Lung (tissue), 12 donors: ENCODE measurements around the gene MAPKAPK3. TPM values are rescaled to one million over a fixed set of nuclear protein-coding genes. Genes with fewer than 3 reads are reported as not detected.

Experiments used
- ATAC-seq: fragments of 200-7000 bp; cut with Tn5 transposase; one replicate; pipeline ENCODE4 v1.9.1; 2020; ENCODE audit warnings: moderate number of reproducible peaks; ENCODE audit not compliant: insufficient read depth, low FRiP score
- DNase-seq, 3 donors: peaks; one replicate each; pipeline ENCODE4 v3.0.0-alpha.2; 2013 to 2017
- H3K27ac ChIP-seq, 2 donors: one replicate each; pipeline ENCODE4 v1.5.1; 2013; ENCODE audit warnings: mild to moderate bottlenecking in 2 of 2, moderate library complexity in 2 of 2, control low read depth in 1 of 2, inconsistent platforms in 1 of 2, low read depth in 1 of 2, low read length in 1 of 2
- H3K27me3 ChIP-seq, 3 donors: one replicate each; pipeline ENCODE4 v1.5.1; 2013; ENCODE audit warnings: low read length in 2 of 3; ENCODE audit not compliant: control insufficient read depth in 3 of 3, insufficient read depth in 3 of 3
- H3K36me3 ChIP-seq, 4 donors: one replicate each; pipeline ENCODE4 v1.5.1; 2013; ENCODE audit warnings: low read length in 4 of 4, mild to moderate bottlenecking in 1 of 4, moderate library complexity in 1 of 4; ENCODE audit not compliant: control insufficient read depth in 4 of 4, insufficient read depth in 4 of 4
- H3K4me1 ChIP-seq, 5 donors: one replicate each; pipeline ENCODE4 v1.5.1; 2013; ENCODE audit warnings: low read length in 5 of 5, mild to moderate bottlenecking in 2 of 5, moderate library complexity in 1 of 5; ENCODE audit not compliant: control insufficient read depth in 5 of 5, insufficient read depth in 5 of 5
- H3K4me3 ChIP-seq: one replicate; pipeline ENCODE4 v1.5.1; 2013; ENCODE audit warnings: mild to moderate bottlenecking, control low read depth, moderate library complexity
- H3K9ac ChIP-seq, 2 donors: one replicate each; pipeline ENCODE4 v1.5.1; 2013; ENCODE audit warnings: low read length in 2 of 2, control low read depth in 1 of 2; ENCODE audit not compliant: insufficient read depth in 1 of 2
- H3K9me3 ChIP-seq, 4 donors: one replicate each; pipeline ENCODE4 v1.5.1; 2013; ENCODE audit warnings: low read length in 3 of 4, mild to moderate bottlenecking in 1 of 4, moderate library complexity in 1 of 4; ENCODE audit not compliant: control insufficient read depth in 4 of 4, insufficient read depth in 3 of 4
- CTCF ChIP-seq: IDR thresholded peaks from 2 replicates; pipeline ENCODE4 v1.5.1; 2012; ENCODE audit warnings: mild to moderate bottlenecking; ENCODE audit errors: control extremely low read depth, extremely low read depth
- WGBS, 2 donors: extraction: QIAGEN DNeasy Blood & Tissue Kit; methylation state at CpG; one replicate each; pipeline ENCODE4 v1.1.7; 2013; 5-methylcytosine and 5-hydroxymethylcytosine counted together
- polyA plus RNA-seq, 2 donors: library from polyadenylated mRNA; stranded (reverse); fragments of 200-250 nt; gene quantifications; one replicate each; pipeline ENCODE4 v1.2.1, GENCODE V29; 2013
- total RNA-seq, 2 donors: library from RNA; depleted of rRNA in 1 of 2; stranded (reverse); fragments of >200 nt in 1 of 2; gene quantifications; one replicate each; pipeline ENCODE4 v1.2.1, GENCODE V29; 2014 to 2021
- donor health status: control.
- donor health status: control.
- donor health status: Bipolar disorder and iron deficiency.
- donor health status: healthy.
- donor health status: DM: yes; HTN: yes; CAD: no.

The MAPKAPK3 gene
- total and polyA plus RNA-seq, 4 donors, result 23.6 to 96.1 (median 71.4) TPM

- no peak overlapping the region for H3K4me3 ChIP-seq
- H3K9me3 ChIP-seq, result no peaks in the 10 kb centered on the region
- peak overlapping the region in 1 of 2 donors; percentile 4 for H3K27ac ChIP-seq
- no peak overlapping the region for H3K9ac ChIP-seq
- ATAC-seq (no peak), DNase-seq (peak in 2 of 3 donors; percentile 26 to 55)
- WGBS, 2 donors, result 77 to 78% methylated on average over 3 of the region's 3 CpGs
- H3K27me3 ChIP-seq, result no peaks in the 10 kb centered on the region
- peaks cover 3 to 41% (median 10%) of the 10 kb centered on the region in 5 donors for H3K4me1 ChIP-seq
- TF ChIP-seq CTCF, result no peak
- peaks cover 0 to 9% (median 2%) of the 10 kb centered on the region in 4 donors for H3K36me3 ChIP-seq
Measured at GRCh38 chr3:50622881-50623280, 5.9 kb downstream of the MAPKAPK3 start.

- WGBS, 2 donors, result 32 to 33% methylated on average over 6 of the region's 6 CpGs
- no peaks in the 10 kb centered on the region for H3K27me3 ChIP-seq
- no peak for DNase-seq
- H3K36me3 ChIP-seq, result peaks cover 0 to 9% (median 2%) of the 10 kb centered on the region in 4 donors
- TF ChIP-seq CTCF, result no peak
- no peaks in the 10 kb centered on the region for H3K9me3 ChIP-seq
- peak overlapping the region in 1 of 2 donors; percentile 43 for H3K27ac ChIP-seq
- H3K4me1 ChIP-seq, result peaks cover 0 to 43% (median 10%) of the 10 kb centered on the region in 5 donors
- no peak for ATAC-seq
- H3K4me3 ChIP-seq, result no peak overlapping the region
- H3K9ac ChIP-seq, result peak overlapping the region in 1 of 2 donors; percentile 3
Measured at GRCh38 chr3:50623840-50624474, 7.0 kb downstream of the MAPKAPK3 start.

- peak overlapping the region in 1 of 2 donors; percentile 43 for H3K27ac ChIP-seq
- 82 to 97% methylated on average over 2 of the region's 2 CpGs for whole genome bisulfite sequencing, 2 donors
Measured at GRCh38 chr3:50624634-50625033, 7.7 kb downstream of the MAPKAPK3 start.

More at GRCh38 chr3:50624634-50625033, 7.7 kb downstream of the MAPKAPK3 start:
- TF ChIP-seq CTCF, result no peak
- ATAC-seq (peak; percentile 9), DNase-seq (no peak)
- Histone ChIP-seq H3K4me1 (peaks cover 0 to 44% (median 11%) of the 10 kb centered on the region in 5 donors), H3K9ac (no peak overlapping the region), H3K4me3 (no peak overlapping the region), H3K36me3 (peaks cover 0 to 9% (median 2%) of the 10 kb centered on the region in 4 donors), H3K27me3 (no peaks in the 10 kb centered on the region), H3K9me3 (no peaks in the 10 kb centered on the region)
